GM10248 (cell line): ENCODE measurements around the gene NKD1.

ENCODE experiments used
- CTCF ChIA-PET: fragments of 300-600 bp; sonication (Branson Sonifier 250); formaldehyde crosslinking; extraction: SDS; loops from one replicate; lab custom pipeline; 2021; ENCODE audit warnings: antibody characterized with exemption; lab: Yijun Ruan, JAX
- POLR2A ChIA-PET: fragments of 350-650 bp; sonication (Branson Sonifier 250); formaldehyde crosslinking; extraction: SDS; loops from one replicate; lab custom pipeline; 2020; ENCODE audit warnings: antibody characterized with exemption; lab: Yijun Ruan, JAX
- DNase-seq: peaks from one replicate; pipeline ENCODE4 v3.0.0; 2012; ENCODE audit errors: extremely low spot score
- TF ChIP-seq, protein P1 (sequence below): IDR thresholded peaks from 2 replicates; pipeline ENCODE4 v1.5.1; 2012; ENCODE audit warnings: mild to moderate bottlenecking, low read depth; ENCODE audit errors: extremely low read depth, missing control alignments, control extremely low read depth

NKD1 gene

GRCh38 chr16:50547340-50548124 is 664 bp upstream of the NKD1 start:
- peak; percentile 67 for DNase-seq
- TF ChIP-seq, protein P1, sequence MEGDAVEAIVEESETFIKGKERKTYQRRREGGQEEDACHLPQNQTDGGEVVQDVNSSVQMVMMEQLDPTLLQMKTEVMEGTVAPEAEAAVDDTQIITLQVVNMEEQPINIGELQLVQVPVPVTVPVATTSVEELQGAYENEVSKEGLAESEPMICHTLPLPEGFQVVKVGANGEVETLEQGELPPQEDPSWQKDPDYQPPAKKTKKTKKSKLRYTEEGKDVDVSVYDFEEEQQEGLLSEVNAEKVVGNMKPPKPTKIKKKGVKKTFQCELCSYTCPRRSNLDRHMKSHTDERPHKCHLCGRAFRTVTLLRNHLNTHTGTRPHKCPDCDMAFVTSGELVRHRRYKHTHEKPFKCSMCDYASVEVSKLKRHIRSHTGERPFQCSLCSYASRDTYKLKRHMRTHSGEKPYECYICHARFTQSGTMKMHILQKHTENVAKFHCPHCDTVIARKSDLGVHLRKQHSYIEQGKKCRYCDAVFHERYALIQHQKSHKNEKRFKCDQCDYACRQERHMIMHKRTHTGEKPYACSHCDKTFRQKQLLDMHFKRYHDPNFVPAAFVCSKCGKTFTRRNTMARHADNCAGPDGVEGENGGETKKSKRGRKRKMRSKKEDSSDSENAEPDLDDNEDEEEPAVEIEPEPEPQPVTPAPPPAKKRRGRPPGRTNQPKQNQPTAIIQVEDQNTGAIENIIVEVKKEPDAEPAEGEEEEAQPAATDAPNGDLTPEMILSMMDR: peak; percentile 58
- ChIA-PET CTCF (interaction anchor here (0.6 to 2.6 kb wide), 3 partner anchors 10 to 259 kb away, joined by 3 to 11 read pairs (median 4); no protein-coding TSS in a partner anchor), POLR2A (no interaction called here)

- DNase-seq: no peak
- CTCF ChIA-PET: interaction anchor here (1.3 to 1.7 kb wide), 2 partner anchors 116 to 257 kb away, joined by 4 to 8 read pairs; no protein-coding TSS in a partner anchor
- TF ChIP-seq, protein P1: no peak
- POLR2A ChIA-PET: no interaction called here
Measured at GRCh38 chr16:50548909-50549560, 839 bp downstream of the NKD1 start.

- CTCF ChIA-PET: interaction anchor here (1.3 to 1.7 kb wide), 2 partner anchors 116 to 256 kb away, joined by 4 to 8 read pairs; no protein-coding TSS in a partner anchor
Measured at GRCh38 chr16:50549561-50549915, 1.3 kb downstream of the NKD1 start.

DNA sequence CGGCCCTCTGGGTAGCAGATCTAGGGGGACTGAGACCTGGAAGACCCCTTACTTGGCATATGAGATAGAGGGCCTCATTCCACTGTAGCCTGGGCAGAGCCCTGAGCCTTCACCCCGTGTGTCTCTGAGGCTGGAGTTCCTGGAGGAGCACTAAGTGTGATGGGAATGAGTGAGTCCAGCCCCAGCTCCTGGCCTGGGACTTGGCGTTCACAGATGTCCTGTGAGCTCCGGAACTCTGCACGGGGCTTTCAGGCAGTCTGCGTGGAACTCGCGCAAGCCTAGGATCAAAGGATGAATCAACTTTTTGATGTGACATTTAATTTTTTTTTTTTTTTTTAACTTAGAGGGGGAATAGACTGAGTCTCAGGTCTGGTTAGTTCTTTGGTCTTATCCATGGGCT is 1.8 kb downstream of the NKD1 start:
- no peak for DNase-seq
- ChIA-PET POLR2A (no interaction called here), CTCF (interaction anchor here (1.3 to 1.7 kb wide), 2 partner anchors 115 to 256 kb away, joined by 4 to 8 read pairs; no protein-coding TSS in a partner anchor)
- TF ChIP-seq, protein P1: no peak

More at GRCh38 chr16:50549561-50549915, 1.3 kb downstream of the NKD1 start:
- POLR2A ChIA-PET: no interaction called here
- TF ChIP-seq, protein P1: no peak
- DNase-seq: no peak

- POLR2A ChIA-PET: no interaction called here
- CTCF ChIA-PET: interaction anchor here (1.7 kb wide), 1 partner anchor 114 kb away, joined by 8 read pairs; no protein-coding TSS in a partner anchor
- no peak for DNase-seq
- TF ChIP-seq, protein P1: no peak
Measured at GRCh38 chr16:50550866-50551641, 2.9 kb downstream of the NKD1 start.

GRCh38 chr16:50552476-50553101 is 4.4 kb downstream of the NKD1 start:
- TF ChIP-seq, protein P1: no peak
- no peak for DNase-seq
- ChIA-PET POLR2A (no interaction called here), CTCF (interaction anchor here (1.2 to 2.0 kb wide), 3 partner anchors 14 to 254 kb away, joined by 3 to 4 read pairs (median 4); no protein-coding TSS in a partner anchor)
